Body of pancreas (tissue), 4 donors: ENCODE data around the gene RNF181. TPM values are rescaled to one million over a fixed set of nuclear protein-coding genes. Genes with fewer than 3 reads are reported as not detected.
"Not testable (repeated sequence)": the region's sequence is repeated elsewhere in the genome, so short reads cannot be mapped to it uniquely, and the experiment has no call there.

Source experiments
- ATAC-seq: fragments of 150-250 bp; one replicate; pipeline ENCODE4 v1.9.1; 2016
- DNase-seq, 4 donors: peaks; one replicate each; pipeline ENCODE4 v3.0.0-alpha.2; 2019
- H3K27ac ChIP-seq, 4 donors: fragments of 200-600 bp; sonication (generic); 1 replicate in 3 of 4; 2 replicates in 1 of 4; pipeline versions ENCODE4 v1.5.1 to v1.6.1; 2016 to 2019; ENCODE audit warnings: mild to moderate bottlenecking in 1 of 4, mixed read lengths in 1 of 4, moderate library complexity in 1 of 4
- H3K27me3 ChIP-seq, 2 donors: fragments of 200-600 bp; sonication (generic); one replicate each; pipeline ENCODE4 v1.6.0; 2016; ENCODE audit warnings: mild to moderate bottlenecking in 1 of 2
- H3K36me3 ChIP-seq, 2 donors: fragments of 200-600 bp; sonication (generic); replicated peaks in 1 of 2; 2 replicates each; pipeline ENCODE4 v1.5.1; 2016; ENCODE audit warnings: low read depth in 2 of 2; ENCODE audit not compliant: insufficient read depth in 1 of 2
- H3K4me1 ChIP-seq: fragments of 200-600 bp; sonication (generic); one replicate; pipeline ENCODE4 v1.6.0; 2016
- H3K4me3 ChIP-seq, 2 donors: fragments of 200-600 bp; sonication (generic); 1 replicate in 1 of 2; 2 replicates in 1 of 2; pipeline ENCODE4 v1.5.1; 2016 to 2019
- H3K9me3 ChIP-seq, 3 donors: fragments of 200-600 bp; sonication (generic); 1 replicate in 2 of 3; 2 replicates in 1 of 3; pipeline ENCODE4 v1.5.1; 2016
- POLR2A ChIP-seq, 3 donors: fragments of 450-650 bp; IDR thresholded peaks; one replicate each; pipeline ENCODE4 v1.6.1; 2016; ENCODE audit warnings: antibody characterized with exemption in 3 of 3, mild to moderate bottlenecking in 2 of 3
- WGBS, 2 donors: methylation state at CpG; one replicate each; pipeline ENCODE4 v1.1.5; 2017; 5-methylcytosine and 5-hydroxymethylcytosine counted together
- intact Hi-C: fragments of 100-400 bp; cut with DNase I; formaldehyde crosslinking; loops from one replicate; pipeline ENCODE4 v1.15.1; 2023
- total RNA-seq, 2 donors: library from RNA; depleted of rRNA; stranded (reverse); fragments of >200 nt; gene quantifications; one replicate each; pipeline ENCODE4 v1.1.0, GENCODE V29; 2016
- TF ChIP-seq, protein P1 (sequence below), 7 experiments: fragments of 450-650 bp in 4 of 7; fragments of 200-600 bp in 3 of 7; sonication (generic) in 3 of 7; IDR thresholded peaks; one replicate each; pipeline ENCODE4 v1.5.1; 2016 to 2019; ENCODE audit warnings: antibody characterized with exemption in 7 of 7

RNF181 gene
- total RNA-seq, 2 donors from 2014 or later = 54.4 to 89.5 TPM

DNA sequence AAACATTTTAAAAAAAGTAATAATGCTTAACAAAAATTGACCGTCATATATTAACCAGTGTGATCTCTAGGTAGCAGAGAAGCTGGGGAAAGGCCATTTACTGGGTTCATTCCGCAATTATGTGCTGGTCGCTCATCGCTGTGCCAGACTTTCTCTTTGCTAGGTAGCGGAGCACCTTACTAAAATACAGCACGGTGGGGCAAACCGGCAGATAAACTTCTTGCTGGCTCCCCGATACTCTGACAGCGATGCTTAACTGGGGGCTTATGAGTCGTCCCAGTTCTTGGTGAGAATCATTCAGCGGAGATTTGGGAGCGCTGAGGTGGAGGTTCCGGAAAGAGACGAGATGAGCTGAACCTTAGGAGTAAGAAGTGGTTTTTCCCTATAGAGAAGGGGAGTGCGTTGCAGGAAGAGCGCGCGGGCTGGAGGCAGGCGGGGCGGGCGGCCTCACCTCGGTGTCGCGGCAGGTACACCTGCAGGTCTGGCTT lies 15.7 kb downstream of the RNF181 start:
- DNase-seq = no peak
- Histone ChIP-seq H3K4me1 (peaks cover 37% of the 10 kb centered on the region), H3K27me3 (no peaks in the 10 kb centered on the region), H3K36me3 (peaks cover 0 to 8% of the 10 kb centered on the region in 2 donors), H3K27ac (peak overlapping the region; percentile 76 to 86 (median 81)), H3K9me3 (no peaks in the 10 kb centered on the region), H3K4me3 (peak overlapping the region; percentile 33 to 59)
- WGBS, 2 donors = 3 to 8% methylated on average over 9 to 24 of the region's 24 CpGs
- no peak for TF ChIP-seq POLR2A (IDR thresholded peaks at IDR 0.05)
- TF ChIP-seq, protein P1, sequence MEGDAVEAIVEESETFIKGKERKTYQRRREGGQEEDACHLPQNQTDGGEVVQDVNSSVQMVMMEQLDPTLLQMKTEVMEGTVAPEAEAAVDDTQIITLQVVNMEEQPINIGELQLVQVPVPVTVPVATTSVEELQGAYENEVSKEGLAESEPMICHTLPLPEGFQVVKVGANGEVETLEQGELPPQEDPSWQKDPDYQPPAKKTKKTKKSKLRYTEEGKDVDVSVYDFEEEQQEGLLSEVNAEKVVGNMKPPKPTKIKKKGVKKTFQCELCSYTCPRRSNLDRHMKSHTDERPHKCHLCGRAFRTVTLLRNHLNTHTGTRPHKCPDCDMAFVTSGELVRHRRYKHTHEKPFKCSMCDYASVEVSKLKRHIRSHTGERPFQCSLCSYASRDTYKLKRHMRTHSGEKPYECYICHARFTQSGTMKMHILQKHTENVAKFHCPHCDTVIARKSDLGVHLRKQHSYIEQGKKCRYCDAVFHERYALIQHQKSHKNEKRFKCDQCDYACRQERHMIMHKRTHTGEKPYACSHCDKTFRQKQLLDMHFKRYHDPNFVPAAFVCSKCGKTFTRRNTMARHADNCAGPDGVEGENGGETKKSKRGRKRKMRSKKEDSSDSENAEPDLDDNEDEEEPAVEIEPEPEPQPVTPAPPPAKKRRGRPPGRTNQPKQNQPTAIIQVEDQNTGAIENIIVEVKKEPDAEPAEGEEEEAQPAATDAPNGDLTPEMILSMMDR (IDR thresholded peaks at IDR 0.05) = no peak
- ATAC-seq = no peak
- intact Hi-C loops = no loop called here

DNA sequence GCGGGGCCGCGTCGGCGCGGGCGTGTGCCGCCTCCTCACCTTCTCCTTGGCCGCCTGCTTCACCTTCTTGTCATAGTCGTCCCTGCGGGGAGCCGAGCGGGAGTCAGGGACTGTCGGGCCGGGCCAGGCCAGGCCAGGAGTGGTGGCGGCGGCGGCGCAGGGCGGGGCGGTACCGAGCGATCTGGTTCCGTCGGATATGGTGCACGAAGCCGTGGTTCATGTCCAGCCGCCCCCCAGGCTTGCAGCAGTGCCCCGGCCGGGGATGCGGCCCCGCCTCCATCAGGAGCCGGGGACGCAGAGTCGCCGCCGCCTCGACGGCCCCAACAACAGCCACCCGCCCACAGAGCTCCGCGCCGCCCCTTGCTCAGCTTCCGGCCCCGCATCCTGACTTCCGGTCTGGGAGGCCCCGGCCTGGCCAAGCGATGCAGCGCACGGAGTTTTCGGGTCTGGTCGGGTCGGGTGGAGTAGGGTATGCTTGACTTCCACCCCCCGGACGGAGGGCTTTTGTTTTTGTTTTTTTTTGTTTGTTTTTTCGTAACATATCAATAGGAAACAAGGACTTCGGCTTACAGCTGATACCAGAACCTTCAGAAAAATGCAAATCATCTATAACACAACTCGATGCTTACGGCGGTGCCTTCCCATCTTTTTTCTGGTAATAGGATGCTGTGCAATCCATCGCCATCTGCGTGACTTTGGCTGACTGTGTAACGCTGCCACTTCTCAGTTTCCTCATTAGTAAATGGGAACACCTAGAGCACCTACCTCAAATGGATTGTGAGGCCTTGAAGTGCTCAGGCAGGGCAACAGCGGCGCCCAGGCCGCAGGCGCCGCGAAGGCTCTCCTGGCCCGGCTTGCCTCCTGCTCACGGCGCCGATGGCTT lies 16.4 kb downstream of the RNF181 start, which contains the start of gene C2orf68:
C2orf68 (minus strand) TSS at position 362 of the 883 bp plus-strand sequence; CDS start at position 280, 82 bp downstream.
- Histone ChIP-seq H3K4me3 (peak within 1 kb of the TSS; percentile 33 to 59), H3K4me1 (peaks cover 39% of the 10 kb centered on the region), H3K27ac (peak within 1 kb of the TSS; percentile 76 to 86 (median 81)), H3K27me3 (no peaks in the 10 kb centered on the region), H3K9me3 (no peaks in the 10 kb centered on the region), H3K36me3 (peaks cover 0 to 8% of the 10 kb centered on the region in 2 donors)
- WGBS, 2 donors = 7 to 16% methylated on average over 33 to 71 of the region's 73 CpGs
- intact Hi-C loops = no loop called here
- ATAC-seq (peak; percentile 83), DNase-seq (peak; percentile 89 to 92 (median 90))
- TF ChIP-seq POLR2A (IDR thresholded peaks at IDR 0.05) = peak; percentile 50 to 79 (median 70)
- TF ChIP-seq, protein P1 (IDR thresholded peaks at IDR 0.05) = no peak

DNA sequence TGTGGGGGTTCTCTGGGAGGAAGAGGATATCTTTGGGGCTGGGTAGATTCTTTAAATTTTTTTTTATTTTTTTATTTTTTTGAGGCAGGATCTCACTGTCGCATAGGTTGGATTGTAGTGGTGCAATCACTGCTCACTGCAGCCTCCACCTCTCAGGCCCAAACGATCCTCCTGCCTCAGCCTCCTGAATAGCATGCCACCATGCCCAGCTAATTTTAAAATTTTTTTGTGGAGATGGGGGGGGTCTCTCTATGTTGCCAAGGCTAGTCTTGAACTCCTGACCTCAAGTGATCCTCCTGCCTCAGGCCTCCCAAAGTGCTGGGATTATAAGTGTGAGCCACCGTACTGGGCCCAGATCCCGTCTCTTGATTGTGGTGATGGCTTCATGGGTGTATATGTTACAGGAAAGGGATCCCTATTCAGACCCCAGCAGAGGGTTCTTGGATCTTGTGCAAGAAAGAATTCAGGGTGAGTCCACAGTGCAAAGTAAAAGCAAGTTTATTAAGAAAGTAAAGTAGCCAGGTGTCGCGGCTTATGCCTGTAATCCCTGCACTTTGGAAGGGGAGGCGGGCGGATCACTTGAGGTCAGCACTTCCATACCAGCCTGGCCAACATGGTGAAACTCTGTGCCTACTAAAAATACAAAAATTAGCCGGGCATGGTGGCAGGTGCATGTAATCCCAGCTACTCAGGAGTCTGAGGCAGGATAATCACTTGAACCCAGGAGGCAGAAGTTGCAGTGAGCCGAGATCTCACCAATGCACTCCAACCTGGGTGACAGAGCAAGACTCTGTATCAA lies 18.4 kb downstream of the RNF181 start:
- Histone ChIP-seq H3K9me3 (no peaks in the 10 kb centered on the region), H3K36me3 (peaks cover 0 to 2% of the 10 kb centered on the region in 2 donors), H3K27ac (no peak overlapping the region), H3K27me3 (no peaks in the 10 kb centered on the region), H3K4me1 (peaks cover 46% of the 10 kb centered on the region), H3K4me3 (no peak overlapping the region)
- ATAC-seq (no peak), DNase-seq (no peak)
- intact Hi-C loops = no loop called here
- no peak for TF ChIP-seq POLR2A (IDR thresholded peaks at IDR 0.05)
- TF ChIP-seq, protein P1 (IDR thresholded peaks at IDR 0.05) = no peak
- 83% methylated on average over 10 of the region's 10 CpGs for WGBS, 2 donors

GRCh38 chr2:85614757-85615156 lies 19.2 kb downstream of the RNF181 start:
- ATAC-seq, DNase-seq, H3K36me3 ChIP-seq, H3K9me3 ChIP-seq, H3K27me3 ChIP-seq, H3K4me3 ChIP-seq, intact Hi-C loops, H3K27ac ChIP-seq: not testable (repeated sequence)
- WGBS, 2 donors = 93 to 94% methylated on average over 7 of the region's 7 CpGs
- peaks cover 44% of the 10 kb centered on the region for H3K4me1 ChIP-seq

- Histone ChIP-seq H3K4me1 (peaks cover 38% of the 10 kb centered on the region), H3K36me3 (peaks cover 0 to 2% of the 10 kb centered on the region in 2 donors), H3K27me3 (no peaks in the 10 kb centered on the region), H3K4me3 (no peak overlapping the region), H3K9me3 (no peaks in the 10 kb centered on the region), H3K27ac (peak overlapping the region; percentile 49 to 93 (median 84))
- no peak for ATAC-seq
- WGBS, 2 donors = 87 to 89% methylated on average over 12 to 17 of the region's 17 CpGs
- TF ChIP-seq, protein P1 (IDR thresholded peaks at IDR 0.05) = no peak
- no peak for TF ChIP-seq POLR2A (IDR thresholded peaks at IDR 0.05)
- no peak for DNase-seq
- intact Hi-C loops = no loop called here
Observed at GRCh38 chr2:85615413-85615728, 19.8 kb downstream of the RNF181 start.

DNA sequence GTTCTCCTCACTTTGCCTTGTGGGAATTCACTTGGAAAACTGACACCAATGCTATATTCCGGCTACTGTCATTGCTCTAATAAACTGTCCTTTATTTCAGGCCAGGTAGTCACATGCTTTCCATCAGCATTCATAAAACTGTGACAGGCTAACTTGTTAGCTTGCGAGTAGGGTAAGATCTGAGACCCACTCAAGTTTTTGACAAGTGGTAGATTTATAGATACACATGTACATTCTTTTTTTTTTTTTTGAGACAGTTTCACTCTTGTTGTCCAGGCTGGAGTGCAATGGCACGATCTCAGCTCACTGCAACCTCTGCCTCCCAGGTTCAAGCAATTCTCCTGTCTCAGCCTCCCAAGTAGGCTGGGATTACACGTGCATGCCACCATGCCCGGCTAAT lies 22.2 kb downstream of the RNF181 start:
- DNase-seq, H3K9me3 ChIP-seq, ATAC-seq, H3K4me3 ChIP-seq, intact Hi-C loops, H3K27ac ChIP-seq, H3K27me3 ChIP-seq: not testable (repeated sequence)
- peaks cover 0 to 11% of the 10 kb centered on the region in 2 donors for H3K36me3 ChIP-seq
- WGBS, 2 donors = 70 to 80% methylated on average over 5 of the region's 5 CpGs
- peaks cover 22% of the 10 kb centered on the region for H3K4me1 ChIP-seq
